ENCODE results near the gene GRID1.

The GRID1 gene

GRCh38 chr10:85925201-85925750 is 441.3 kb downstream of the GRID1 start:
- DNase-seq (ENCODE audit: low read depth): no peak

GRCh38 chr10:85924382-85925102 is 442.1 kb downstream of the GRID1 start:
- no peak for DNase-seq (ENCODE audit: low read depth)

- DNase-seq (ENCODE audit: low read depth): no peak
Measured at GRCh38 chr10:85922356-85923129, 444.1 kb downstream of the GRID1 start.

GRCh38 chr10:85921789-85922188 is 444.8 kb downstream of the GRID1 start:
- no peak for DNase-seq (ENCODE audit: low read depth)

GRCh38 chr10:85920311-85920710 is 446.3 kb downstream of the GRID1 start:
- DNase-seq (ENCODE audit: low read depth): no peak

- DNase-seq (ENCODE audit: low read depth): no peak
Measured at GRCh38 chr10:85919491-85920021, 447.0 kb downstream of the GRID1 start.

- DNase-seq (ENCODE audit: low read depth): no peak
Measured at GRCh38 chr10:85918371-85918770, 448.2 kb downstream of the GRID1 start.

GRCh38 chr10:85917601-85918000 is 449.0 kb downstream of the GRID1 start:
- no peak for DNase-seq (ENCODE audit: low read depth)

GRCh38 chr10:85916994-85917573 is 449.5 kb downstream of the GRID1 start:
- no peak for DNase-seq (ENCODE audit: low read depth)

GRCh38 chr10:85916286-85916685 is 450.3 kb downstream of the GRID1 start:
- DNase-seq (ENCODE audit: low read depth): no peak

- DNase-seq (ENCODE audit: low read depth): no peak
Measured at GRCh38 chr10:85915245-85915846, 451.2 kb downstream of the GRID1 start.

- DNase-seq (ENCODE audit: low read depth): no peak
Measured at GRCh38 chr10:85914720-85915119, 451.9 kb downstream of the GRID1 start.

GRCh38 chr10:85908462-85908861 is 458.1 kb downstream of the GRID1 start:
- DNase-seq (ENCODE audit: low read depth): no peak

- no peak for DNase-seq (ENCODE audit: low read depth)
Measured at GRCh38 chr10:85902051-85902450, 464.5 kb downstream of the GRID1 start.

- DNase-seq (ENCODE audit: low read depth): no peak
Measured at GRCh38 chr10:85901599-85901998, 465.0 kb downstream of the GRID1 start.

GRCh38 chr10:85900487-85900886 is 466.1 kb downstream of the GRID1 start:
- DNase-seq (ENCODE audit: low read depth): no peak

- no peak for DNase-seq (ENCODE audit: low read depth)
Measured at GRCh38 chr10:85900061-85900460, 466.5 kb downstream of the GRID1 start.

- DNase-seq (ENCODE audit: low read depth): no peak
Measured at GRCh38 chr10:85891472-85891871, 475.1 kb downstream of the GRID1 start.

- no peak for DNase-seq (ENCODE audit: low read depth)
Measured at GRCh38 chr10:85888559-85888958, 478.0 kb downstream of the GRID1 start.

GRCh38 chr10:85888004-85888403 is 478.6 kb downstream of the GRID1 start:
- no peak for DNase-seq (ENCODE audit: low read depth)

GRCh38 chr10:85874208-85874607 is 492.4 kb downstream of the GRID1 start:
- no peak for DNase-seq (ENCODE audit: low read depth)

GRCh38 chr10:85873063-85873462 is 493.5 kb downstream of the GRID1 start:
- no peak for DNase-seq (ENCODE audit: low read depth)

Measured in stromal cell of bone marrow (primary cell).